SU-DHL-6 (cell line): Measurements from ENCODE around the gene BCAN.
A peak's percentile ranks its signal among the peaks of the same experiment; 100 is the strongest.

Experiments
- EZH2phosphoT487 ChIP-seq: fragments of 200-600 bp; sonication (generic), shearing (Covaris generic); conservative IDR thresholded peaks from 2 replicates; pipeline ENCODE4 v1.6.1; 2018; ENCODE audit warnings: mild to moderate bottlenecking, antibody characterized with exemption, low read length, moderate library complexity, mixed read lengths
- TF ChIP-seq, protein P1 (sequence below): fragments of 200-600 bp; sonication (generic); IDR thresholded peaks from one replicate; pipeline ENCODE4 v1.5.1; 2017; ENCODE audit warnings: antibody characterized with exemption, mild to moderate bottlenecking, low read length, moderate library complexity; ENCODE audit not compliant: insufficient read depth, poor library complexity, severe bottlenecking

- TF ChIP-seq, protein P1, sequence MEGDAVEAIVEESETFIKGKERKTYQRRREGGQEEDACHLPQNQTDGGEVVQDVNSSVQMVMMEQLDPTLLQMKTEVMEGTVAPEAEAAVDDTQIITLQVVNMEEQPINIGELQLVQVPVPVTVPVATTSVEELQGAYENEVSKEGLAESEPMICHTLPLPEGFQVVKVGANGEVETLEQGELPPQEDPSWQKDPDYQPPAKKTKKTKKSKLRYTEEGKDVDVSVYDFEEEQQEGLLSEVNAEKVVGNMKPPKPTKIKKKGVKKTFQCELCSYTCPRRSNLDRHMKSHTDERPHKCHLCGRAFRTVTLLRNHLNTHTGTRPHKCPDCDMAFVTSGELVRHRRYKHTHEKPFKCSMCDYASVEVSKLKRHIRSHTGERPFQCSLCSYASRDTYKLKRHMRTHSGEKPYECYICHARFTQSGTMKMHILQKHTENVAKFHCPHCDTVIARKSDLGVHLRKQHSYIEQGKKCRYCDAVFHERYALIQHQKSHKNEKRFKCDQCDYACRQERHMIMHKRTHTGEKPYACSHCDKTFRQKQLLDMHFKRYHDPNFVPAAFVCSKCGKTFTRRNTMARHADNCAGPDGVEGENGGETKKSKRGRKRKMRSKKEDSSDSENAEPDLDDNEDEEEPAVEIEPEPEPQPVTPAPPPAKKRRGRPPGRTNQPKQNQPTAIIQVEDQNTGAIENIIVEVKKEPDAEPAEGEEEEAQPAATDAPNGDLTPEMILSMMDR: peak; percentile 90
- peak; percentile 97 for TF ChIP-seq EZH2phosphoT487
Measured at GRCh38 chr1:156656806-156657740, 15.2 kb downstream of the BCAN start.
